SK-N-SH treated with all-trans-retinoic acid at 6 μM for 48 hours (cell line): ENCODE measurements around the gene TCERG1L.

Source experiments
- BACH2 ChIP-seq: fragments of 250-450 bp; sonication (Bioruptor Pico); IDR thresholded peaks from 2 replicates; pipeline ENCODE4 v1.9.0; 2021; ENCODE audit warnings: mild to moderate bottlenecking, borderline replicate concordance
- CSRNP3 ChIP-seq: fragments of 250-450 bp; sonication (Bioruptor Pico); IDR thresholded peaks from 2 replicates; pipeline ENCODE4 v1.5.1; 2021; ENCODE audit warnings: mild to moderate bottlenecking, moderate library complexity
- ESRRG ChIP-seq: fragments of 250-450 bp; sonication (Bioruptor Pico); IDR thresholded peaks from 2 replicates; pipeline ENCODE4 v1.6.1; 2021; ENCODE audit warnings: mild to moderate bottlenecking
- PATZ1 ChIP-seq: fragments of 250-450 bp; sonication (Bioruptor Pico); IDR thresholded peaks from 2 replicates; pipeline ENCODE4 v1.8.0; 2020; ENCODE audit warnings: mild to moderate bottlenecking, moderate library complexity, borderline replicate concordance
- RARB ChIP-seq: fragments of 250-450 bp; sonication (Bioruptor Pico); IDR thresholded peaks from 2 replicates; pipeline ENCODE4 v1.8.0; 2021; ENCODE audit warnings: mild to moderate bottlenecking, moderate library complexity
- TCF4 ChIP-seq: fragments of 250-450 bp; sonication (Bioruptor Pico); IDR thresholded peaks from 2 replicates; pipeline ENCODE4 v1.8.0; 2021; ENCODE audit warnings: mild to moderate bottlenecking, moderate library complexity, borderline replicate concordance
- ZC3H10 ChIP-seq: fragments of 250-450 bp; sonication (Bioruptor Pico); IDR thresholded peaks from 2 replicates; pipeline ENCODE4 v1.5.1; 2021; ENCODE audit warnings: mild to moderate bottlenecking, moderate library complexity
- ZFP3 ChIP-seq: fragments of 250-450 bp; sonication (Bioruptor Pico); IDR thresholded peaks from 2 replicates; pipeline ENCODE4 v1.5.0; 2020; ENCODE audit warnings: mild to moderate bottlenecking, moderate library complexity
- TF ChIP-seq, protein P1 (sequence below): fragments of 250-450 bp; sonication (Bioruptor Pico); IDR thresholded peaks from 2 replicates; pipeline ENCODE4 v1.5.1; 2020; ENCODE audit warnings: low read depth, mild to moderate bottlenecking, moderate library complexity
- TF ChIP-seq, protein P2 (sequence below): fragments of 250-450 bp; sonication (Bioruptor Pico); IDR thresholded peaks from 2 replicates; pipeline ENCODE4 v1.8.0; 2021; ENCODE audit warnings: low read depth, mild to moderate bottlenecking, moderate library complexity, borderline replicate concordance

- TF ChIP-seq CSRNP3 (CRISPR knock-in tag) (no peak), RARB (CRISPR knock-in tag) (no peak), PATZ1 (CRISPR knock-in tag) (no peak), ESRRG (no peak), ZFP3 (CRISPR knock-in tag) (no peak), TCF4 (CRISPR knock-in tag) (no peak), BACH2 (CRISPR knock-in tag) (no peak), ZC3H10 (CRISPR knock-in tag) (no peak)
- TF ChIP-seq, protein P1, sequence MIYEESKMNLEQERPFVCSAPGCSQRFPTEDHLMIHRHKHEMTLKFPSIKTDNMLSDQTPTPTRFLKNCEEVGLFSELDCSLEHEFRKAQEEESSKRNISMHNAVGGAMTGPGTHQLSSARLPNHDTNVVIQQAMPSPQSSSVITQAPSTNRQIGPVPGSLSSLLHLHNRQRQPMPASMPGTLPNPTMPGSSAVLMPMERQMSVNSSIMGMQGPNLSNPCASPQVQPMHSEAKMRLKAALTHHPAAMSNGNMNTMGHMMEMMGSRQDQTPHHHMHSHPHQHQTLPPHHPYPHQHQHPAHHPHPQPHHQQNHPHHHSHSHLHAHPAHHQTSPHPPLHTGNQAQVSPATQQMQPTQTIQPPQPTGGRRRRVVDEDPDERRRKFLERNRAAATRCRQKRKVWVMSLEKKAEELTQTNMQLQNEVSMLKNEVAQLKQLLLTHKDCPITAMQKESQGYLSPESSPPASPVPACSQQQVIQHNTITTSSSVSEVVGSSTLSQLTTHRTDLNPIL, result no peak
- TF ChIP-seq, protein P2, sequence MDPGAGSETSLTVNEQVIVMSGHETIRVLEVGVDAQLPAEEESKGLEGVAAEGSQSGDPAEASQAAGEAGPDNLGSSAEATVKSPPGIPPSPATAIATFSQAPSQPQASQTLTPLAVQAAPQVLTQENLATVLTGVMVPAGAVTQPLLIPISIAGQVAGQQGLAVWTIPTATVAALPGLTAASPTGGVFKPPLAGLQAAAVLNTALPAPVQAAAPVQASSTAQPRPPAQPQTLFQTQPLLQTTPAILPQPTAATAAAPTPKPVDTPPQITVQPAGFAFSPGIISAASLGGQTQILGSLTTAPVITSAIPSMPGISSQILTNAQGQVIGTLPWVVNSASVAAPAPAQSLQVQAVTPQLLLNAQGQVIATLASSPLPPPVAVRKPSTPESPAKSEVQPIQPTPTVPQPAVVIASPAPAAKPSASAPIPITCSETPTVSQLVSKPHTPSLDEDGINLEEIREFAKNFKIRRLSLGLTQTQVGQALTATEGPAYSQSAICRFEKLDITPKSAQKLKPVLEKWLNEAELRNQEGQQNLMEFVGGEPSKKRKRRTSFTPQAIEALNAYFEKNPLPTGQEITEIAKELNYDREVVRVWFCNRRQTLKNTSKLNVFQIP (CRISPR knock-in tag), result no peak
Observed at GRCh38 chr10:131141207-131141606, 170.3 kb downstream of the TCERG1L start.
